GM11168 (cell line): ENCODE results near the gene OTOG.
"Not testable (repeated sequence)": the region's sequence is repeated elsewhere in the genome, so short reads cannot be mapped to it uniquely, and the experiment has no call there.

ENCODE experiments used
- in situ Hi-C: fragments of 300-500 bp; cut with MboI; formaldehyde crosslinking; loops from one replicate; pipeline ENCODE4 v1.12.0; 2022; ENCODE audit warnings: low sequenced_read_pairs; ENCODE audit not compliant: unreplicated experiment

The OTOG gene

GRCh38 chr11:17612221-17613188 is 65.4 kb downstream of the OTOG start:
- in situ Hi-C loops: no loop called here

DNA sequence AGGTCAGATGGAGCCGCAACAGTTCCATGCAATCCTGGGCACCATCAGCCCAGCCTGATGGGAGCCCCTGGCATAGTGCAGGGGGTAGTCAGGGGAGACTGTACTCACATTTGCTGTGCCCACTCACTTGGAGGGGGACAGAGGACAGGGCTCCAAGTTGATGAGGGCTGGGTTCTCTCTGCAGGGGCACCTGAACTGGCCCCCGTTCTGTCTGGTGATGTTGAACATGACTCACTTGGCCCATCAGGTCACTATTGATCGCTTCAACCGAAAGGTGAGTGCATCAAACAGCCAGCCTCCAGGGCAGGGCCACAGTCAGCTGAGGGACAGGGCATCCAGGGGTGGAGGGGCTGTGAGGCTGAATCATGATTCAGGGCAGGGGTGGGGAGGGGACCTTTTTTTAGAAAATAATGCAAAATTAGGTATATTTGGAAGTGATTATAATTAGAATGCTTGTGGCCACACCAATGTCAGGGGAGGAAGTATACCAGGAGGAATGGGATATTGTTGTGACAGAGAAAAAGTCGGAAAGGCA is 66.4 kb downstream of the OTOG start:
- in situ Hi-C loops: no loop called here

GRCh38 chr11:17613983-17614382 is 66.9 kb downstream of the OTOG start:
- in situ Hi-C loops: no loop called here

DNA sequence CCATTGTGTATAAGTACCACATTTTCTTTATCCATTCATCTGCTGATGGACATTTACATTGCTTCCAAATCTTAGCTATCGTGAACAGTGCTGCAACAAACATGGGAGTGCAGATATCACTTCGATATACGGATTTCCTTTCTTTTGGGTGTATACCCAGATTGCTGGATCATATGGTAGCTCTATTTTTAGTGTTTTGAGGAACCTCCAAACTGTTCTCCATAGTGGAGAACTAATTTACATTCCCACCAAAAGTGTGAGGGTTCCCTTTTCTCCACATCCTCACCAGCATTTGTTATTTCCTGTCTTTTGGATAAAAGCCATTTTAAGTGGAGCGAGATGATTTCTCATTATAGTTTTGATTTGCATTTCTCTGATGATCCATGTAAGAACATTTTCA is 75.7 kb downstream of the OTOG start:
- in situ Hi-C loops: not testable (repeated sequence)

GRCh38 chr11:17629113-17629512 is 82.1 kb downstream of the OTOG start:
- in situ Hi-C loops: no loop called here

- in situ Hi-C loops: no loop called here
Observed at GRCh38 chr11:17630936-17631335, 83.9 kb downstream of the OTOG start.

GRCh38 chr11:17631702-17632365 is 84.8 kb downstream of the OTOG start:
- in situ Hi-C loops: no loop called here

DNA sequence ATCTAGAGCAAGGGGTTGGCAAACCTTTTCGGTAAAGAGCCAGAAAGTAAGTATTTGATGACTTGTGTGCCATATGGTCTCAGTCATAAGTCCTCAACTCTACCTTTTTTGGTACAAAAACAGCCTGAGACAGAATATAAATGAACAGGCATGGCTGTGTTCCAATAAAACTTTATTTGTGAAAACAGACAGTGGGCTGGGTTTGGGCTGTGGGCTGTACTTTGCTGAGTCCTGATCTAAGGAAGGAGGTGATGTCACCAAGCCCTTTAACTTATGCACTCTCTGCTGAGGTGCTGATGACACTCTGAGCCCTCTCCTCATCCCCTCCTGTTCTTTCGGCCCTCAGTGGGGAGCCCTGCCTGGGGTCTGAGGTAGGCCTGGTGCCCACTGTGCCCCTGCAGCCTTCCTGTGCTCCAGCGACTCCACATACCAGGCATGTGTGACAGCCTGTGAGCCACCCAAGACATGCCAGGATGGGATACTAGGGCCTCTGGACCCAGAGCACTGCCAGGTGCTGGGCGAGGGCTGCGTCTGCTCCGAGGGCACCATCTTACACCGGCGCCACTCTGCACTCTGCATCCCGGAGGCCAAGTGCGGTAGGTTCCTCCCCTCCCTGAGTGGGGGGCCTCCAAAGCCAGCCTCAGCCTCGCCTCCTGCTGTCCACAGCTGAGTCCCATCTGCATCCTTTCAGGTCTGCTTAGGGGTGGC is 86.4 kb downstream of the OTOG start:
- in situ Hi-C loops: no loop called here

GRCh38 chr11:17633987-17634775 is 87.1 kb downstream of the OTOG start:
- in situ Hi-C loops: no loop called here

DNA sequence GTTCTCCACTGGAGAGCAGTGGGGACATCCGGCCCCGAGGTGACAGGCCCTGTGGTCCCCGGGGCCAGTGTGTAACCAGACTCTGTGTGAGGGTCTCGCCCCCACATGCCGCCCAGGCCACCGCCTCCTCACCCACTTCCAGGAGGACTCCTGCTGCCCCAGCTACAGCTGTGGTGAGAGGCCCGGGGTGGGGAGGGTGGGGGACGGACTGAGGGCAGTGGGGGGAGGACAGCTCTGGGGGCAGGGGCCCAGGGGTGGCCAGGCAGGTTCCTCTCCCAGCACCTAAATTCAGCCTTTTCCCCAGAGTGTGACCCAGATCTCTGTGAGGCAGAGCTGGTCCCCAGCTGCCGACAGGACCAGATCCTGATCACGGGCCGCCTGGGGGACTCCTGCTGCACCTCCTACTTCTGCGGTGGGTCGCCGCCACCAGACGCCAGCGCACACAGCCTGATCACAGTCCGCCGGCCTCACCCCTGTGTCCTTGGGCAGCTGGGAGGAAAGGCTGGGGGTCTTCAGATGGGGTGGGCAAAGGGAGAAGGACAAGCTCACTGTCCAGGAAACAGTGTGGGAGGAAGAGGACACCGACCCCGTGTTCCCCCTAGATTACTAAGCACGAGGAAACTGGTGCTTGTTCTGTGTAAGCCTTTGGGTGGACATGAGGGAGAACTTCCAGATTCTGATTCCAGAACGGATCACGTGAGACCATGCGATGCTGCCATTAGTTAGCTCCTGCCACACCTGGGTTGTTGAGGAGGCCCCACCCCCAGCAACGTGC is 87.9 kb downstream of the OTOG start:
- in situ Hi-C loops: no loop called here

- in situ Hi-C loops: no loop called here
Observed at GRCh38 chr11:17635551-17635938, 88.5 kb downstream of the OTOG start.

- in situ Hi-C loops: no loop called here
Observed at GRCh38 chr11:17636721-17637120, 89.7 kb downstream of the OTOG start.

GRCh38 chr11:17637901-17638300 is 90.8 kb downstream of the OTOG start:
- in situ Hi-C loops: no loop called here

- in situ Hi-C loops: no loop called here
Observed at GRCh38 chr11:17638311-17638710, 91.3 kb downstream of the OTOG start.

DNA sequence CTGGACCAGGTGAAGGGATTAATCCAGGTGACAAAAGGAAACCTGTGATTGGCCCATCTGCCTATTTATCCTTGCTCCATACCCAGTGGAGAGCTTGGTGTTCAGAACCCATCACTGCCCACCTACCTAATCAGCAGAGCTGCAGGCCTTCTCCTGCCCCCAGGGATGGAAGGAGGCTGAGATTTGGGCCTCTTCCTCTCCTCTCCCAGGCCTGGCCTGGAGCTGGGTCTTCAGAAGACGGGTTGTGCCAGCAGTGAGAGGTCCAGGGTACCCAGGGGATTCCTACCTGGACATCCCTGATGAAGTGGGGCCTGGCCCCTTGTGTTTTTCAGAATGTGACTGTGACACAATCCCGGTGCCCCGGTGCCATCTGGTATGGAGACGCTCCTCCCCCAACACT is 92.0 kb downstream of the OTOG start:
- in situ Hi-C loops: no loop called here

DNA sequence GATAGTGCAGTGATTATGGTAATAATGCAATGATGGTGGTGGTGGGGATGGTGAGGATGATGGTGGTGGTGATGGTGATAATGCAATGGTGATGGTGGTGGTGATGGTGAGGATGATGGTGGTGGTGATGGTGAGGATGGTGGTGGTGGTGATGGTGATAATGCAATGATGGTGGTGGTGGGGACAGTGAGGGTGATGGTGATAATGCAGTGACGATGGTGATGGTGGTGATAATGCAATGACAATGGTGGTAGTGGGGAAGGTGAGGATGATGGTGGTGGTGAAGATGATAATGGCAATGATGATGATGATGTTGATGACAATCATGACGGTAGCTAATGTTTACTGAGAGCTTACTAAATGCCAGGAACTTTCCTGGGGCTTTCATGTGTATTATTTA is 92.7 kb downstream of the OTOG start:
- in situ Hi-C loops: no loop called here

GRCh38 chr11:17640493-17641164 is 93.6 kb downstream of the OTOG start:
- in situ Hi-C loops: no loop called here

DNA sequence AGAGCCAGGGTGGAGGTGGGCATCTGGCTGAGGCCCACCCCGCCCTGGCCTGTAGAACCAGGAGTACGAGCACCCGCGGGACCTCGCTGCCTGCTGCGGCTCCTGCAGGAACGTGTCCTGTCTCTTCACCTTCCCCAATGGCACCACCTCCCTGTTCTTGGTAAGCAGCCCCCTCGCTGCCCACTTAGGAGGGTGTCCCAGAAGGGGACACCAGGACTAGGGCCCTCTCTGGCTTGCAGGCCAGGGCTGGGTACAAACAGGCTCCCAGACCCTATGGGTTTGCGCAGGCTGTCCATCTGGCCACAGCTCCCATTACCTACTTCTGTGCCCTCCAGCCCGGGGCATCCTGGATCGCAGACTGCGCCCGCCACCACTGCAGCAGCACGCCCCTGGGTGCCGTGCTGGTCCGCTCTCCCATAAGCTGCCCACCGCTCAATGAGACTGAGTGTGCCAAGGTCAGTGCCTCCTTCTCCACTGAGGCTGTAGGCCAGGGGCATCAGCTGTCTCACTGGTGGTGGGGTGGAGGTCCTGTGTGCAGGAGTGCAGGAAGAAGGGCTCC is 94.8 kb downstream of the OTOG start:
- in situ Hi-C loops: no loop called here
